HG03558 (cell line): ENCODE measurements around the gene MYBPHL.

Source experiments
- ATAC-seq: cut with Tn5 transposase; IDR thresholded peaks from one replicate; pipeline ENCODE4 v1.9.1; 2021; ENCODE audit warnings: moderate number of reproducible peaks; ENCODE audit not compliant: unreplicated experiment; ENCODE audit errors: extremely low read depth

MYBPHL gene

DNA sequence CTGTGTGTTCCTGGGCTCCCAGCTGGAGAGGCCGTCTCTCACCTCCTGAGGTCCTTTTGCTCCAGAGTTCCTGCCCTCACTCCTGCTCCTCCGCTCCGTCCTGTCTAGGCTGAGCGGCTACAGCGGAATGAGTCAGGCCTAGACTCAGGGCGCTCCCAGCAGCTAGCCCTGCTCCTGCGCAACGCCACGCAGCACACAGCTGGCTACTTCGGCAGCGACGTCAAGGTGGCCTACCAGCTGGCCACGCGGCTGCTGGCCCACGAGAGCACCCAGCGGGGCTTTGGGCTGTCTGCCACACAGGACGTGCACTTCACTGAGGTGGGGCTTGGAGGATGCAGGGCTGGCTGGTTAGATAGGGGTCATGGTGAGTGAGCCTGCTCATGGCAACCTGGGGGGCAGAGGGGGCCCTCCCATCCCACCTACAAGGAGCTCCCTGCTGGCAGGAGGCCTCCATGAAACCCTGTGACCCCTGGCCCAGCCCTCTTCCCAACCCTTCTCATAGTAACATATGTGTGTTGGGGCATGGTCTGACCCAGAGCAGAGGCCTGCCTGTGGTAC is 39.0 kb downstream of the MYBPHL start:
- ATAC-seq, result no peak

DNA sequence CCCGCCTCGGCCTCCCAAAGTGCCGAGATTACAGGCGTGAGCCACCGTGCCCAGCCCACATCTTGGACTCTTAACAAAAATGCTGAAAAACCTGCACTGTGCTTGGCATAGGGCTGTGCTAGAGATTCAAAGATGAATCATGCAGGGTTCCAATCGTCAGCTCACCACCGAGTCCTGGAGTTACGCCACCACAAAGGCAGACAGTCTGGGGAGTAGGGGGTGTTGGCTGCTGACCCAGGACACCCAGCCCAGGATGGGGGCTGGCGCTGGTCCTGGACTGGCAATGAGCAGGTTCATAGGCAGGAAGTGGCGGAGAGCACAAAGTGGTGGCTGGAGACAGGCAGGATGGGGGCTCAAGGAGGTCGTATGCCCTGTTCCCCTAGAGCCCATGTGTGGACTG is 39.8 kb downstream of the MYBPHL start:
- no peak for ATAC-seq

DNA sequence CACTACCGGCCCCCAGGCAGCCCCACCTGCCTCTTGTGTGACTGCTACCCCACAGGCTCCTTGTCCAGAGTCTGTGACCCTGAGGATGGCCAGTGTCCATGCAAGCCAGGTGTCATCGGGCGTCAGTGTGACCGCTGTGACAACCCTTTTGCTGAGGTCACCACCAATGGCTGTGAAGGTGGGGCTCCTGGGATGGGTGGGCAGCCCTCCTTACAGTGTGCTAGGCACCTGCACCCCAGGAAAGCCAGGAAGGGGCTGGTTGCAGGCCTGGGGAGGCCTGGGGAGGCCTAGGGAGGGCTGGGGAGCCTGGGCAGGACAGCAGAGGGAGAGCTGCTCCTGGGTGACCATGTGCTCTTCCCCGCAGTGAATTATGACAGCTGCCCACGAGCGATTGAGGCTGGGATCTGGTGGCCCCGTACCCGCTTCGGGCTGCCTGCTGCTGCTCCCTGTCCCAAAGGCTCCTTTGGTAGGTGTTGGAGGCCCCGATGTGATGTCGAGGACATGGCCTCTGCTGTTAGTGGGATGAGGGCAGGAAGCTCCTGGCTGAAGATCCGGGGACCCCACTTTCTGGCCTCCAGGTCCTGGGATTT is 41.0 kb downstream of the MYBPHL start:
- no peak for ATAC-seq

DNA sequence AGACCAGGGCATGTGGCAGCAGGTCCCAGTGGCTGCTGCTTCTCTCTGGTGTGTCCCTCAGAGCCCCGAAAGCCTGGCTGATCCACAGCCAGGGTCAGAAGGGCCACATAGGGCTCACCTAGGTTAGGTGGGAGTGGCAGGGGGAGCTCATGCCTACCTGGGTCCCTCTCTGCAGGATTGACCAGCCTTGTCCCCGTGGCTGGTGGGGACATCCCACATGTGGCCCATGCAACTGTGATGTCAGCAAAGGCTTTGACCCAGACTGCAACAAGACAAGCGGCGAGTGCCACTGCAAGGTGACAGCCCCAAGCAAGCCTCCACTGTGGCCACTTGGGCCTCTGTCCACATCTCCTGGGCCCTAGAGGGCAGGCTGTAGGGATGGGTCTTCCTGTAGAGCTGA is 41.8 kb downstream of the MYBPHL start:
- ATAC-seq, result no peak

DNA sequence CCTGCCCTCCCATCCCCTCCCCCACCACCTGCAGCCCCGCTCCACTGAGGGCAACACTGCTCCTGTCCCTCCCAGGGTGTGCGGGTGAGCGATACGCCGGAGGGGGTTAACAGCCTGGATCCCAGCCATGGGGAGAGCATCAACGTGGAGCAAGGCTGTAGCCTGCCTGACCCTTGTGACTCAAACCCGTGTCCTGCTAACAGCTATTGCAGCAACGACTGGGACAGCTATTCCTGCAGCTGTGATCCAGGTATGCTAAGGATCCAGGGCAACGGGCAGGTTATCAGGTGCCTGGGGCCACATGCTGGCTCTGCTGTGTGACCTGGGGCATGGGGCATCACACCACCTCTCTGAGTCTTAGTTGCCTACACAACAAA is 42.4 kb downstream of the MYBPHL start:
- no peak for ATAC-seq

DNA sequence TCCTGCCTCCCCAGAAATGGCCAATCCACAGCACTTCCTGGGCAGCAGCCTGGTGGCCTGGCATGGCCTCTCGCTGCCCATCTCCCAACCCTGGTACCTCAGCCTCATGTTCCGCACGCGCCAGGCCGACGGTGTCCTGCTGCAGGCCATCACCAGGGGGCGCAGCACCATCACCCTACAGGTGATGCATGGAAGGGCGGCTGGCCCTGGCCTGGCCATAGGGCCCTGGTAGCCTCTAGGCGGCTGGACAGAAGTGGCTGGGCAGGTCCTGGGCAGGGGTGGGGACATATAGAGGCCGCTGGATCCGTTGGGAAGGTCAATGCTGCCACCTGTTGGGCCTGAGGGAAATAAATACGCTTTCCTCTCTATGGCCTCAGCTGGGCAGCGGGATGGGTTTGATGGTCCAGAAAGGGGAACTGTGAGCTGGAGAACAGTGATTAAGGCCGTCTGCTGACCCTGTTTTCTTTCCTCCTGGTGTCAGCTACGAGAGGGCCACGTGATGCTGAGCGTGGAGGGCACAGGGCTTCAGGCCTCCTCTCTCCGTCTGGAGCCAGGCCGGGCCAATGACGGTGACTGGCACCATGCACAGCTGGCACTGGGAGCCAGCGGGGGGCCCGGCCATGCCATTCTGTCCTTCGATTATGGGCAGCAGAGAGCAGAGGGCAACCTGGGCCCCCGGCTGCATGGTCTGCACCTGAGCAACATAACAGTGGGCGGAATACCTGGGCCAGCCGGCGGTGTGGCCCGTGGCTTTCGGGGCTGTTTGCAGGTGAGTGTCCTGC is 43.0 kb downstream of the MYBPHL start:
- no peak for ATAC-seq

DNA sequence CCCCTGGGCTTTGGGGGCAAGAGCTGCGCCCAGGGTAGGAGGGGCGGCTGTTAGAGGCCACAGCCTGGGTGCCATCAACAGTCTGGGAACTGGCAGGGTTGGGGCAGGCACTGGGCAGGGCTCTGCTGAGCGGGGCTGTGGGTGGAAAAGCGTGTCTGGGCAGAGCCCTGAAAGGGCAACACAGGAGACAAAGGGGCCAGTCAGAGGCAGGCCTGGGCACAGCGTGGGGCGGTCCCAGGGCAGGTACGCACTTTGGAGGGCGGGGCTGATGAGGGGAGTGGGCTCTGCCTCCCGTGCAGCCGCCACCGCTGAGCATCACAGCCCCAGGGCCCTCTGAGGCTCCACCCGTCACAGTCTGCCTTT is 43.6 kb downstream of the MYBPHL start:
- no peak for ATAC-seq

DNA sequence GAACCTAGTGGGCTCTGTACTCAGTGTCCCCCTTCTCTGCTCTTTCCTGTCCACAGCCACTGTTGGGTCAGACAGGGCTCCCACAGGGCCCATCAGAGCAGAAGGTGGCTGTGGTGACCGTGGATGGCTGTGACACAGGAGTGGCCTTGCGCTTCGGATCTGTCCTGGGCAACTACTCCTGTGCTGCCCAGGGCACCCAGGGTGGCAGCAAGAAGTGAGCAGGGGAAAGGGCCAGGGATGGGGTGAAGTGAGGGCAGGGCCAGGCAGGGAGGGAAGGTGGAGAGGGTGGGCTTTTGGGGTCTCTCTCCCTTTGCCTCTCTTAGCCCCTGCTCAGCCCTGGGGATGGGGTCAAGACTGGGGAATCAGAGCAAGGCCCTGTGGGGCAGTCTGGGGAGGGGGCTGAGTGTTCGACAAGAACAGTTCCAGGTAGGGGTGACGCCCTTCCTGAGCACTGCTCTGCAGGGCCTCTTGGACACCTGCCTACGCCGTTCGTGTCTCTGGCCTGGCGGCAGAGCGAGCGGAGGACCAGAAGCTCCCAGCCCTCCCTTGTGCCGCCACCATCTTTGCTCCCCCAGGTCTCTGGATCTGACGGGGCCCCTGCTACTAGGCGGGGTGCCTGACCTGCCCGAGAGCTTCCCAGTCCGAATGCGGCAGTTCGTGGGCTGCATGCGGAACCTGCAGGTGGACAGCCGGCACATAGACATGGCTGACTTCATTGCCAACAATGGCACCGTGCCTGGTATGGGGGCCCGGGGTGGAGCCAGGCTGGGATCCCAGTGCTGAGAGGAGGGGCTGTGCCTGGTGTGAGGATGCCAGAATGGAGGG is 44.4 kb downstream of the MYBPHL start:
- ATAC-seq, result no peak

DNA sequence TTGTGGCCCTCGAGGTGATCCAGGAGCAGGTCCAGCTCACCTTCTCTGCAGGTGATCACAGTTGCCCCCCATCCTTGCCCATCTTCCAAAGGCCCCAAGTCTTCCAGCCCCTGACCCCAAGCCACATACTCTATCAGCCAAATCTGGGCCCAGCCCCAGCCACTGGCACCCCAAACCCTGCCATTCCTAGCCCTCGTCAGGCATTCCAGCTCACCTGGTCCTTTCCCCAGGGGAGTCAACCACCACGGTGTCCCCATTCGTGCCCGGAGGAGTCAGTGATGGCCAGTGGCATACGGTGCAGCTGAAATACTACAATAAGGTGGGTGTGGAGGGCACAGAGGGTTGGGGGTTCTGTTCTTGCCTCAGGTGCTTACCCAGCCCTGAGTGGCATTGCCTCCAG is 45.2 kb downstream of the MYBPHL start:
- ATAC-seq, result no peak

DNA sequence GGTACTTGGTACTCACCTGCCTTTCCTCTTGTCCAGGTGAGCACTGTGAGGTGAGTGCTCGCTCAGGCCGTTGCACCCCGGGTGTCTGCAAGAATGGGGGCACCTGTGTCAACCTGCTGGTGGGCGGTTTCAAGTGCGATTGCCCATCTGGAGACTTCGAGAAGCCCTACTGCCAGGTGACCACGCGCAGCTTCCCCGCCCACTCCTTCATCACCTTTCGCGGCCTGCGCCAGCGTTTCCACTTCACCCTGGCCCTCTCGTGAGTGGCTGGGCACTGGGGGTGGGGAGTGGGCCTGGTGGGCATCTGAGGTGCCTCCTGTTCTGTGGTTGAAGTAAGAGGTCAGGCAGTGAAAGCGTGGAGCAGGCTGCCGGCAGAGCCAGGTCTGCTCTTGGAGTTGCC is 45.8 kb downstream of the MYBPHL start:
- ATAC-seq, result no peak

DNA sequence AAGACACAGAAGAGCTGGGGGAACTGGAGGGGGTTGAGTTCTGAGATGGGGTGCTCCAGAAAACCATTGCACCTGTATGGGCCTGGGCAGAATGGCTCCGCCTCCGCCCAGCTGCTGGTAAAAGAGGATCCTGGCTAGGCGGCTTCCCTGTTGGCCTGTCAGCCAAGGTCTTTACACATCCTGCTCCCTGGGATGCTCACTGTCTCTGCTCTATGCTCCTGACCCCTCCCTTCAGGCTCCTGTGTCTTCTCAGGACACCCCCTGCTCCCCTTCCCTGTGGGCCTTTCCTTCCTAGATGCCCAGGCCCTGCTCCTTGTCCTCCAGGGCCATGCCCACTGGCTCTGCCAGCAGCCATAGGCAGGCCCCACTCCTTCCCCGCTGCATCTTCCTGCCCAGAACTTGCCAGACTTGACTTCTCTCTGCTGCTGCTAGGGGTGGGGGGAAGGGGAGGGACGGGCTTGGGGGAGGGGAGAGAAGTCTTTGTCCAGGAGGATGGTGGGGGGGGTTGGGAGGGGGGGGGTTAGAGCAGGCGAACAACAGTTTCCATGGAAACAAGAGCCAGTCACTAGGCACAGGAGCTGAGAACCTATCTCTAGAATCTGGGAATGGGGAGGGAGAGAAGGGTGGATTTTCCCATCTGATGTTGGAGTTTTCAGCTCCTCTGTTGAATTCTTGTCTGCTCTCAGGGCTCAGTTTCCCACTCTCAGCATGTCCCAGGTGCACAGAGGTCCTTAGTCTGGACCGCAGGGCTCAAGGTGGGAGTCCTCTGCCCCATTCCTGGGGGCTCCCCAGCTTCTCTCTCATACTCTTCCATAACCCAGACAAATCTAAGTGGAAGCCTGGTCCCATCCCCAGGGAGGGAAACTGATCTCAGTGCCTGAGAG is 46.9 kb downstream of the MYBPHL start:
- ATAC-seq, result no peak

DNA sequence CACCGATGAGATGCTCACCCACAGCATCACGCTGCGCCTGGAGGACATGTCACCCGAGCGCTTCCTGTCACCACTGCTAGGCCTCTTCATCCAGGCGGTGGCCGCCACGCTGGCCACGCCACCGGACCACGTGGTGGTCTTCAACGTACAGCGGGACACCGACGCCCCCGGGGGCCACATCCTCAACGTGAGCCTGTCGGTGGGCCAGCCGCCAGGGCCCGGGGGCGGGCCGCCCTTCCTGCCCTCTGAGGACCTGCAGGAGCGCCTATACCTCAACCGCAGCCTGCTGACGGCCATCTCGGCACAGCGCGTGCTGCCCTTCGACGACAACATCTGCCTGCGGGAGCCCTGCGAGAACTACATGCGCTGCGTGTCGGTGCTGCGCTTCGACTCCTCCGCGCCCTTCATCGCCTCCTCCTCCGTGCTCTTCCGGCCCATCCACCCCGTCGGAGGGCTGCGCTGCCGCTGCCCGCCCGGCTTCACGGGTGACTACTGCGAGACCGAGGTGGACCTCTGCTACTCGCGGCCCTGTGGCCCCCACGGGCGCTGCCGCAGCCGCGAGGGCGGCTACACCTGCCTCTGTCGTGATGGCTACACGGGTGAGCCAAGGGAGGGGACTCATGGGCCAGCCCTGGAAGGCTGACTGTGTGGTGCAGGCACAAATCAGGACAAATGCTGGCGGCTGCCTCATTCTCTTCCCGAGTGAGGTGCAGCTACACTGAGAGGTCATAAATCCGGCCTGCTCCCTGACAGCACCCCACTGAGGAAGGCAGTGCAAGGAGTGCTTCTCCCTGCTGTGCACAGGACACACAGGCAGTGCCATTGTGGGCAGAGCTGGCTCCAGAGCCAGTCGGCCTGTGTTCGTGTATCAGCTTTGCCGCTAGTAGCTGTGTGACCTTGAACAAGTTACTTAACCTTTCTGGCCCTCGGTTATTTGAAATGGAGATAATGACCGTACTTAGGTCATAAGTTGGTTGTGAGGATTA is 48.0 kb downstream of the MYBPHL start:
- ATAC-seq, result no peak

DNA sequence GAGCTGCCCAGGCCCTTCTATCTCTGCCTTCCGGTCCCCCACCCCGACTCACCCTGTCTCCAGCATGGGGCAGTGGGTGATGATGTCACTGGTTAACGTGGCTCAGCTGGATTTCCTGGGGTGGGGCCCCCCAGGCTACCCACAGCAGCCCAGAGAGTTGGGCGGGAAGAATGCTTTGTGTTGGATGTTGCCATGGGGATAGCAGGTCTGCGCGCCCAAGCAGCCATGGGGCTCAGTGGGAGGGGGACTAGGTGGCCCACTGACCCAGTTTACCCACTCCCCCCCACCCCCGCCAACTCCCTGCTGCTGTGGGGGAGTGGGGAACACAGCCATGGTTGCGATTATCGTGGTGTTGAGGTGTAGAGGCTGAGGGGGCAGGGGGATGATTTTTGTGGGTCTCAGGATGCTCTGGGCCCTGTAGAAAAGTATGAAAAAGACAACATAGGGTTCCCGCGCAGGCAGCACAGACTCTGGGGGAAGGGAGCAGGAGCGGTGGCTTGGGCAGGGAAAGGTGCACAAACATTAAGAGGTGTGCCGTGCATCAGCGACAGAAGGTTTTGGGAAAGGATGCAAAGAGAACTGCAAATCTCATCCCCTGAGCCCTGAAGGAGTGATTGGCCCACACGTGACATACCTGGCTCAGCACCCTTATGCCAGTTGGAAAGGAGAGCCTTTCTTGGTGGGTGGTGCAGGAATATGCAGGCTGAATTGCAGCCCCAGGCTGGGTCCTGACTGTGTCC is 49.0 kb downstream of the MYBPHL start:
- no peak for ATAC-seq

DNA sequence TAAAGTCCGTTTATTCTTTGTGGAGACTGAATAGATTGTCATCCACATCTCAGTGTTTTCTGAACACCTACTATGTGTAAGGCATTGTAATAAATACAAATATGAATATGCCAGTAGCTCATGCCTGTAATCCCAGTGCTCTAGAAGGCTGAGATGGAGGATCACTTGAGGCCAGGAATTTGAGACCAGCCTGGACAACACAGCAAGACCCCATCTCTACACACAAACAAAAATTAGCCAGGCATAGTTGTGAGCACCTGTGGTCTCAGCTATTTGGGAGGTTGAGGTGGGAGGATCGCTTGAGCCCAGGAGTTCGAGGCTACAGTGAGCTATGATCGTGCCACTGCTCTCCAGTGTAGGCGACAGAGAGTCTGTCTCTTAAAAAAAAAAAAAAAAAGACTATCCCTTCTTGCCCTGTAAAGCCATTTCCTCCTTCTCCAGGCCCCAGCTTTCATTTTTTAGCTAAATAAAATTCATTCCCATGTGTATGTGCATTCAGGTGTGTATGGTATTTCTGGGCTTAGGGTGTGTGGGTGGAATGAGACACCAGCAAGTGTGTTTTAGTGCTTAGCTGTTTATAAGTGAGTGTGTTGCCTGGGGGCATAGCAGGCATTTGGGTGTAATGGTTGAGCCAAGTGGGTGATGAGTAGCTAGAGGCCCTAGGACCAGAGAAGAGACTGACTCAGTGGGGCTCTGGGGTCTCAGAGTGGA is 49.7 kb downstream of the MYBPHL start:
- ATAC-seq, result no peak

DNA sequence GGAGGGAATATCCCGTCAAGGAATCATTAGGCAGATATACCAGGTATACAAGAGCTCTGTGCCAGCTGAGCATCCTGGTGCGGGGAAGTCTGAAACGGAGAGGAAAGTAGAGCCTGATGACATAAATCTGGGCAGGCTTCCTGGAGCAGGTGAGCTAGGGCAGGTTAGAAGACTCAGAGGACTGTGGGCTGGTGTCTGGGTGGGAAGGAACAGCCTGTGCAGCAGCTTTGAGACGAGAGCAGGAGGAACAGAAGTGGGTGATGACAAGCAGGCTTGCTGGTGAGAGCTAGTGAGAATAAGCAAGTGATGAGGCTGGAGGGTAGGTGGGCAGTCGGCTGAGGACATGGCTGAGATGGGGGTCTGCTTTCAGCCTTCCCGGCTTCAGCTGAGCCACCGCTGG is 50.7 kb downstream of the MYBPHL start:
- no peak for ATAC-seq

DNA sequence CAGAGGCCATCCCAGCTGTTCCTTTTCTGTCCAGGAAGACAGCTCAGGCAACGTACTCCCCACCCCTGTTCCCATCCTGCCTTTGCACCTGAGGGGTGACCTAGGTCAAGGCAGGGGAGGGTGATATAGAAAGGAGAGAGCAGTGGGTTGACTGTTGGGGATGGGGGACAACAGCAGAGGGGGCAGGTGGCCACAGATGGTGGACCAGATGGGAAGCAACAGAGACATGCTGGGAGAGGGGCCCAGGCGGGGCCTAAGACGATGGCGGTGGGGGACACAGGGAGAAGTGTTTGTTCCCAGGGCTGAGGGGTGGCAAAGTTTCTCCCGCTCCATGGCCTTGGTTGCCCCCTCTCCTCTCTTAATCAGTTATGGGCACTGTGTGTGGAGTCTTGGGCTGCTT is 51.1 kb downstream of the MYBPHL start:
- ATAC-seq, result no peak

DNA sequence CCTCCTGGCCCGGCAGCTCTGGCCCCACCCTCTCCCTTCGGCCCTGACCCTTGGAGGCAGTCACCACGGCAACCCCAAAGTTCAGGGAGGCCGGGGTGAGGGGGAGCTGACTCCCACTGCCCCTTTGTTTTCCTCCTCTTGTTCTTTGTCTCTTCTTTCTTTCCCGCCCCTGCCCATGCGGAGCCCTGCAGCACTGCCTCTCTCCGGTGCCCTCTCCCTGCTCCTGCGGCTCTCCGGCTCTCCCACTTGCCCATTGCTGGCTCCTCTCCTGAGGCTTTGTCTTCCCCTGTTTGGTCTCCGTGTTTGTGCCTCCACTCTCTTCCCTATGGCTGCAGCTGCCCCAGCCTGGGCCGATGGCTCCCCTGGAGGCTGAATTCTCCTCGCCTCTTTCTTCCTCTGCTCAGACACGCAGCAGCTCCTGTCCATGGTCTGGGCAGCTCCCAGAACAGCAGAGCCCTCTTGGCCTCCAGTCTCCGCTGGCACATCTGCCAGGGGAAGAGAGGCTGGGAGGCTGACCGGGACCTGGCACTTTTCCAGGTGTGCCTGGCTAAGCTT is 51.6 kb downstream of the MYBPHL start:
- no peak for ATAC-seq
